RPMI8226 (cell line): ENCODE results near the gene AGK.
A peak's percentile ranks its signal among the peaks of the same experiment; 100 is the strongest.

Experiments used
- DNase-seq: peaks from one replicate; pipeline ENCODE4 v3.0.0-alpha.2; 2015

Gene AGK

DNA sequence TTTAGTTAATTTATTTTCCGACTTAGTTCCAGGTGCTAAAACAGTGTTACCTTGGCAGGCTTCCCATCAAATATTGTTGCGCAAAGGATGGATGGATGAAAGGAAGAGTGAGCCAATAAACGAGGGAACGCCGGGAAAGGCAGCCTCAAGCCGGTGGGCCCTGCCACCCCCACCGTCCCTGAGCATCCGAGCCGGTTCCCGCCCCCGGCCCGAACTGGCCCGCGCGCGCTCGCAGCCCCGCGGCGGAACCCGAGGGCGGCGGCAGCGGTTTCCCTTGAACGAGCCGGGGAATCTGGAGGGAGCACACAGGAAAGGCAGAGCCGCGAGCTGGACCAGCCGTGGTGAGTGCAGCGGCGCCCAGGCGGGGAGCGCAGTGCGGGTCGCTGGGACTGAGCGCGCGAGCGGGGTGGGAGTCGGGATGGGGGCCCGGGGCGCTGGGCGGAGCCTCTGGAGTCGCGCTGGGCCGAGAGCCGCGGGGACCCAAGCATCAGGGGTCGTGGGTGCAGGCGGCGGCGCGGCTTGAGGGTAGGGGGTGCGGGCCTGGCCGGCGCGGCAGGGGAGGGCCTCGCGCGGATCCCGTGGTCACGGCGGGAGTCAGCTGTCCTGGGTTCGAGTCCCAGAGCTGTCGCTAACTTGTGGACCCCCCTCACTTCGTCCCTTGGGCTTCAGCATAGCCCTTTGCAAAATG lies at the start of gene AGK:
AGK (plus strand) TSS at position 317 of the 688 bp plus-strand sequence. CDS start 4,057 bp downstream, outside the sequence.
- DNase-seq = peak; percentile 89

DNA sequence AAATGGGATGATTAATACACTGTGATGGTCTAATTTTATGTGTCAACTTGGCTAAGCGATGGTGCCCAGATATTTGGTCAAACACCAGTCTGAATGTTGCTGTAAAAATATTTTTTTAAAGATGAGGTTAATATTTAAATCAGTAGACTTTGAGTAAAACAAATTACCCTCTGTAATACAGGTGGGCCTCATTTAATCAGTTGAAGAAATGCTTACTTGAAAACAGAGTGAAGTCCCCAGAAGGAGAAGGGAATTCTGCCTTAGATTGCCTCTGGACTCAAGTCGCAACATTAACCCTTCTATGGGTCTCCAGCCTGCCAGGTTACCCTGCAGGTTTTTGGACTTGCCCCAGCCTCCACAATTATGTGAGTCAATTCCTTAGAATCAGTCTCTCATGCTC lies 49.8 kb upstream of the AGK start:
- DNase-seq = no peak

DNA sequence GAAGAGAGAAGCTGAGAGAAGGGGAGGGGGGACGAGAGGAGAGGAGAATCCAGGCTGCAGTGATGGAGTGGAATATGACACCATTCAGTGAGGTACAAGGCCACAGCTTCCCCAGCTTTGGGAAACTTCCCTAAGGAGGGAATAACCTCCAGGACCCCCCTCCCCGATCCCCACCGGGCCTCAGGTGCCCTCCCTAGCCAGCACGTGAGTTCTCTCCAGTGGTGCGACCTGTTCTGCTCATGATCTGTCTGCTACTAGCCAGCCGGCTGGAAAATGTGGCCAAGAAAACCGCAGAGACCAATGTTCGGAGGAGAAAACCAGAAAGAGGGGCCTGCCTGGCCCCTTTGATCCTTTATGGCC lies 39.9 kb upstream of the AGK start:
- peak; percentile 45 for DNase-seq

- peak; percentile 83 for DNase-seq
Measured at GRCh38 chr7:141511676-141512396, 39.4 kb upstream of the AGK start.

- DNase-seq = no peak
Measured at GRCh38 chr7:141512597-141512996, 38.6 kb upstream of the AGK start.

- no peak for DNase-seq
Measured at GRCh38 chr7:141513720-141514119, 37.5 kb upstream of the AGK start.

DNA sequence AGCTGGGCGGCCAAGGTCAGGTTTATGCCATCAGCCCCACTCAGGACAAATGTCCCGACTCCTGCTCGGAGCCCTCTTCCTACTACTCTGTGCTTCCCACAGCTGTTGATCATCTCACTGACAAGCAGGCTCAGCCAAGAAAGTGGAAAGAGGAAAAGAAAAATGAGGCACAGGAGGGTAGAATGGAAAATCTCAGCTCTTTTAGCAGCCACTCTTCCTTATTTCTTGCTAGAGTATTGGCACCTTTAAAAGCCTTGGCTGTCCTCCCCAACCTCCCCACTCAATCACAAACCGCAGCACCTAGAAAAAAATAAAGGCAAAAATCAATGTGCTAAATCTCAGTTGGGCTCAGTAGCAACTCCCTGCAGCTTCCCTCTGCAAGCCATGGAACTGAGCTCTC lies 35.3 kb upstream of the AGK start:
- DNase-seq = no peak

DNA sequence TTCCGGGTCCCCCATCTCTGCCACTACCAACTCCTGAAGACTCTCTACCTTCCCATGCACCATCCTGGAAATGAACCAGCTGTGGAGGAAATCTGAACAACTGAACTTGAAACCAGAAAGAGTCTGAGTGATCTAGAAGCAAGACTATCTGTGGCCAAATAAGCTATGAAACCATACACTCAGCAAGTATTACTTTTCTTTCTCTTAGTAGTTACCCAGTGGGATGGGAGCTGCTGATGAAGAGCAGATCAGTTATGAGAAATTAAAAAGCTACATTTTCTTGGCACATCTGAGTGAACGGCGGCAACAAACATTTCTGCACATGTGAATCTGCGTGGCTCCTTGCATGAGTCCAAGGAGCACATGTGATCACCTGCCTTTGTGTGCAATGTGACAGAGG lies 31.6 kb upstream of the AGK start:
- peak; percentile 69 for DNase-seq

DNA sequence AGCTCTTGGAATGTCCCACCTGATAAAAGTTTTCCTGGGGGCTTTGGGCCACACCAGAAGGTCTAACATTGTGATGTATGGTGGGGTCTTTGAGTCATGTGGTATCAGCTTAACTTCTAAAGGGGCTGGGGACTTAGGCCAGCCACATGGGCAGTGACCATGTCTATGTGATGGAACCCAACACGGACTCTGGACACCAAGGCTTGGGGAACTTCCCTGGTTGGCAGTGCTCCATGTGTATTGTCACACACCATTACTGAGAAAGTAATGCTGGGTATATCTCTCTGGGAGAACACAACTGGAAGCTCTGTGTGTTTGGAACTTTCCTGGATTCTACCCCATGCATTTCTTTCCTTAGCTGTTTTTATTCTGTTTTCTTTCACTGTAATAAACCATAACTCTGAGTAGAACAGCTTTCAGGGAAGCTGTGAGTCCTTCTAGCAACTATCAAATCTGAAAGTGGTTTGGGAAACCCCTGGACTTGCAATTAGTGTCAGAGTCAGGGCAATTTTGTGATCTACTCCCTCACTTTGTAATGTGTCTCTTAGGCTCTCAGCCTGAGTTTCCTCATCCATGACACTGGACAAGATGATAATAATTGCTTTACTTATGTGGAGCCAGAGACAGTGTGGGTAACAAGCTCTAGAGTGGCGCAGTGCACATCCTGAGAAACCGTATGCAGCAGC lies 28.4 kb upstream of the AGK start:
- DNase-seq = no peak

DNA sequence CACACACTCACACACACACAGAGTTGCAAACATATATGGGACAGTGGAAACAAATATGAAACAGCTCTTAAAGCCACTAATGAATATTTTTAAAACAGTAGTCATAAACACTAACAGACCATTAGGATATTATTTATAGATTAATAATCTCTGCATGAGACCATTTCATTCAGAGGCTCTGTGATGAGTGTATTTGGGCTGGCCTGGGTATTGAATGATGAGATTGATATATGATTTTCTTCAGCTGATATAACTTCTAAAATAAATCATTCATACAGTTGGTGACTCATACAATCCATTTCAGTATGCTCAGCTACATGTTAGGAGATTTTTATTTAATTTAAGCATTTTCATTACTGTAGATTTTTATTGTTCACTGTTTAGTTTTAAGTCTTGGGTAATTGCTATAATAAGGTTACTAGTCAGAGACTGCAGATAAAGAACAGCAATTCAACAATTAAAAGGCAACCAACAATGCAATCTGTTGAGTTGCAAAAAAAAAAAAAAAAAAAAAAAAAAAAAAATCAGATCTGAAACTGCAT lies 25.2 kb upstream of the AGK start:
- no peak for DNase-seq

DNA sequence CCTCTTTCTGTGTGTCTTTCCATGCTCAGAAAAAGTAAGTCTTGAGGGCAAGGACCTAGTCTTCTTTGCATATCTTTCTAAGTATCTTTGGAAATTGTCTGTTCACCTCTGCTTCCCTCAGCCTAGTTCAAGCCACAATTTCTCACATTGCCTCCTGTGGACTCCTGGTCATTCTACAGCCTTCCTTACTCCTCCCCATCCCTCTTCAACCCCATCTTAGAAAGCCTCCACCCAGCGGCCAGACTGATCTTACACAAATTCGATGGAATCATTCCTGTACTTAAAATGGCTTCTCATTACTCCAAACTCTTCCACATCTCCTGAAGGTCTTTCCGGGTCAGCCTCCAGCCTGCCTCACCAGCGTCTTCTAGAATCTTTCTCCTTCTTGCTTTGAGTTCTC lies 24.1 kb upstream of the AGK start:
- no peak for DNase-seq

DNA sequence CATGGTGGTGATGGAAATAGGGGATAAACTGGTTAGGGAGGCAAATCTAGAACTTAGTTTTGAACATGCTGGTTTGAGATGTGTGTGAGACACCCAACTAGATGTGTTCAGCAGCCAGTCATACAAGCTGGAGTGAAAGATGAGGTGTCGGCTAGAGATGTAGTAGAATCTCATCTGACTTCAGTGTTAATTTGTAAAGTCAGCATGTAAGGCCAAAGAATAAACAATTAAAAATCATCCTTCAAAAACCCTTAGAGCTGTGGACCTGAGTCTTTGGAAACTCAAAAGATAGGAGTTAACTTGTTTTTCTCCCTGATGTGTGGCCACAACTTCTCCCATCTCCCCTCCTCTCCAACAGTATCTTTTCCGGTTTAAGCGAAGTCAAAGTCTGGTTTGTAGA lies 22.8 kb upstream of the AGK start:
- DNase-seq = no peak

- DNase-seq = peak; percentile 91
Measured at GRCh38 chr7:141533149-141533949, 17.9 kb upstream of the AGK start.

DNA sequence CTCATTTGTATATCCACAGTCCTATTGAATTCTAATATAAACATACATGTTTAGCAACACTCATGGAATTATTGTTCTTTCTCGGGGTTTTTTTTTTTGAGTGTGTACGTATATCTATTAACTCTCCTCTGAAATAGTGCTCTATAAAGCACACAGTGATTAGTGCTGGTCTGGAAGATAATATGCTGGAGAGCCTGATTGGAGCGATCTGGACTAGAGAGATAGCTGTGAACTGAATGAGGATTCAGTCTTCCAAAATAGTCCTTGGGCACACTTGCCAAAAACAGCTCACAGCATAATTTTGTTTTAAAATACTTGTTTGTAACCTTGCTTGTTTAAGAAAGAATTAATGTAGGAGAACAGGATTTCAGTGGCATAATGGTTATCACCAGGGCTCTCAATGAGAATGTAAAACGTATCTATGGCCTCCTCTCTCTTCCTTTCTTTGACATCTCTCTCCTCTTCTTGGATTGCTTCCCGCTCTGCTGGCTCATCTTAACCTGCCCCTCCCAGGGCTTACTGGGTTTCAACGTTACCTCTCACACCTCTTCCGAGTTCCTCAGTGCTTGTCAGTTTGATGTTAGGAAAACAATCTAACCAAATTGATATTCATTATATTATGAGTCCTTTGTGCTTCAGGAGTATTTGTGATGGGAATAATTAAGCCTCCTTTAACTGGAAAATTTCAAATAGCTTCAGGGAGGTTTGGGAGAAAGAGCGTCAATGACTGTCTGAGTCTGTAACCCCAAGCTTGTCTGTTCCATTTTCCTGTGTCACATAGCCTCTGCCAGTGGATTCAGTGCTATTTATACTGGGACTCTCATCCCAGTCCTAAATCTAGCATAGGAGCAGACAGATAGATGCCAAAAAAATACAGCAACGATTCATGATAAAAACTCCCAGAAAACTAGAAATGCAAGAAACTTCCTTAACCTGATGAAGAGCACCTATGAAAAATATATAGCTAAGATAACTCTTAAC lies 16.2 kb upstream of the AGK start:
- DNase-seq = no peak

GRCh38 chr7:141537906-141538305 lies 13.3 kb upstream of the AGK start:
- DNase-seq = no peak

DNA sequence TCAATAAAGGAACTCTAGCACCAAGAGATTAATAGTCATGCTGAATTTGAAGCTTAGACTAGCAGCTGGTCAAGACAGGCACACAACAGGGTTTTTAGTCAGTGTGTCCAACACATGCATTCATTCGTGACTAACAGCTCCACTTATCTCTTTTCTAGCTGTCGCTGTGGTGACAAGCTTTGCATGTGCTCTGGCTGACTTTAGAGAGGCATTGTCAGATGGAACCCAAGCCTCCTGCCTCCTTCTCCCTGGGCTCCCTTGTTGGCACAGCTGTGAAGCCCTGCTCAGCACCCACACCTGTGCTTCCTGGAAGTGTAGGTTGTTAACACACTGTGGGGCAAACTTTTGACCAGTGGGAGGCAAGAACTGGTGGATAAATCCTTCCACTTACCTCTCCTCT lies 9.8 kb upstream of the AGK start:
- peak; percentile 28 for DNase-seq

DNA sequence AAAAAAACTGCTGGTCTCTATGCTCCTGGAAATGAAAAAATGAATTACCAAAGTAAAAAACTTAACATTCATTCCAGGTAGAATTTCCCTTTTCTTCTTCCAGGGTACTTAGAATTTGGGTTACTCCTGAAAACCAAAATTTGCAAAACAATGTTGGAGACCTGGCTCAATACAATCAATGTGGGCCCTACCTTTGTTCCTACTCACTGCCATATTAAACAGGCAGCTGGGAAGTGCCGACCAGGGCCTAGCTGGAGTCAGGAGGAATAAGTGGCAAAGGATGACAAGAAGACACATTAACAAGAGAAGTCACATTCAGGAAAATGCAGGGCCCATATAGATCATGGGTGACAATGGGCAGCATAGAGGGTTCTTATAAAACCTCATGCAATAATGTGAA lies 6.4 kb upstream of the AGK start:
- DNase-seq = no peak

DNA sequence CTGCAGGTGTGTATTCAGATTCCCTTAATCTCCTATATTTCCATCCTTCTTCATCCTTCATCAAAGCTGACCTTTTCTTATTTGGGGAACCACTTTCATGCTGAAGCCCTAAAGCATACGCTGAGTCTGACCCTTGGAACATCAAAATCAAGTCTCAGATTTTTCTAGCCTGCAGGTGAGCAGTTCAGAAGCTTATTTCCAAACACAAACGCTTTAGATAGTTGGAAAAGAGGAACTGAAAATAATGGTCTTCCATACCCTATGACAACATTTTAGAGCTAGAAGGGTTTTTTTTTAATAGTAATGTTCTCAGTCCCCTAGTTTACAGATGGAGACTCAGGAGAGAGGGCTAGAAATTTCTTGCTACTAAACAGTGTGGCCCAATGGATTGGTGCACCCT lies 1.6 kb upstream of the AGK start:
- peak; percentile 80 for DNase-seq

DNA sequence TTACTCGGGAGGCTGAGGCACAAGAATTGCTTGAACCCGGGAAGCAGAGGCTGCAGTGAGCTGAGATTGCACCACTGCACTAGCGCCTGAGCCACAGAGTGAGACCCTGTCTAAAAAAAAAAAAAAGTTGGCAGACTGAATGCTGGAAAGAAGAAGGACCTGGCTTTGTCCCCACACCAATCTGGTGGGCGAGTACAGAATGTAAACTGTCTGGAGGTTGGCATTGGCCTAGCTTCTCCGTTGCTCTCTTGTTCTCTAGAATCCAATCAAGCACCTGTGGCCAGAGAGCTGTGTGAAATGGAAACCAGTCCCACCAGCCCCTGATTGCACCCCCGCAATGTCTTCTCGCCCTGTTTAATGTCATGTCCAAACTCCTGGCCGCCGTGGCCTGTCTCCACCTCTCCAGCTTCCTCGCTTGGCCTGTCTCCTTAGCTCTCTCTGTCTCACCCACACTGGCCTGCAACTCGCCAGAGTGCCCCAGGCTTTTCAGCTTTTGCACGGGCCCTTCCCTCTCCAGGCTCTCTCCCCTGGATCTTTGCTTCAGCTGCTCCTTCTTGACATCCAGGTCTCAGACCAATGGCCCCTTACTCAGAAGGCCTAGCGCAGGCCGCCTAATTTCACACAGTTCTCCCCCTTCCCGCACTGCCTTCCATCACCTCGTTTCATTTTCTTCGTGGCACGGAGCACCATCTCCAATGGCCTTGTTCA lies 670 bp upstream of the AGK start:
- DNase-seq = peak; percentile 28

DNA sequence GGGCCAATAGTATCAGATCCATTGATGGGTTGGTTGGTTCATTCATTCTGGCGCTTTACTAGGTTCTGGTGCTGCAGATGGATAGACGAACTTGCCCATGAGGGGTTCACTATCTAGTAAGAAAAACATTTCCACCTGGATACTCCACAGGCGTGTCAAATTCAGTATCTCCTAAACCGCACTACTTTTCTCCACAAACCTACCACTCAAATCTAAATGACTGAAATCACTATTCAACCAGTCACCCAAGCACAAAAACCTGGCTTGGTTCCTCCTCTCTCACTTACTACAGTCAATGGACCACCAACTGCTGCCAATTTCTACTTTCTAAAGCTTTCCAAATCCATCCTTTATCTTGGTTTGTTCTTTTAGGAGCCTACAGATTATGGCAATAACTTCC lies 572 bp downstream of the AGK start:
- no peak for DNase-seq

DNA sequence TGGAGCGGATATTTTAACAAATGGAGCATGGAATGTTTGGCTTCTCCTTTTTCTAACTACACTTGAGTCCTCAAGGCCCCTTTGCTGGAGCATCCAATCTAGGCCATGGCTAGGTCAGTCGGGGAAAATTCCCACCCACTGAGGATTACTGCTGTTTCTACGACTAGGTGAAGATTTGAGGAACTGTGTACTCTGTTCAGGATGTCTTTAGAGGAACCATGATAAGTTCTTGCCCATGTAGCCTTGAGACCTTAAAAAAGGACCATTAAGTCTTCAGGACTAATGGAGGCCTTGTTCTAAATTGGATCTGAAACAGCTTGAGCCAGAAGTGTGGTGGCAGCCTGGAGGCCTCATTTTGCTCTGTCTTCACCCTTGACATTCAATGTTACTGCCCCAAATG lies 6.2 kb downstream of the AGK start:
- DNase-seq = peak; percentile 46
